ENCODE measurements around the gene STK16.
"Not testable (repeated sequence)": the region's sequence is repeated elsewhere in the genome, so short reads cannot be mapped to it uniquely, and the experiment has no call there.

STK16 gene

GRCh38 chr2:219271021-219271420 is 25.7 kb downstream of the STK16 start:
- DNase-seq (ENCODE audit: low spot score), result no peak

- DNase-seq (ENCODE audit: low spot score), result no peak
Measured at GRCh38 chr2:219272356-219272755, 27.1 kb downstream of the STK16 start.

- no peak for DNase-seq (ENCODE audit: low spot score)
Measured at GRCh38 chr2:219272995-219273394, 27.7 kb downstream of the STK16 start.

GRCh38 chr2:219273937-219274336 is 28.7 kb downstream of the STK16 start:
- DNase-seq (ENCODE audit: low spot score), result no peak

GRCh38 chr2:219274361-219274921 is 29.2 kb downstream of the STK16 start:
- peak; percentile 38 for DNase-seq (ENCODE audit: low spot score)

GRCh38 chr2:219277703-219278654 is 32.7 kb downstream of the STK16 start:
- DNase-seq (ENCODE audit: low spot score), result peak; percentile 71

GRCh38 chr2:219278655-219279150 is 33.4 kb downstream of the STK16 start:
- DNase-seq (ENCODE audit: low spot score), result no peak

GRCh38 chr2:219279151-219279915 is 34.1 kb downstream of the STK16 start, which contains the start of gene DNAJB2:
Gene DNAJB2, plus strand, starts transcription at chr2:219279366. Its CDS starts 468 bp downstream, at chr2:219279834.
- peak; percentile 98 for DNase-seq (ENCODE audit: low spot score)

- no peak for DNase-seq (ENCODE audit: low spot score)
Measured at GRCh38 chr2:219279916-219280516, 34.7 kb downstream of the STK16 start.

GRCh38 chr2:219280651-219281050 is 35.4 kb downstream of the STK16 start:
- no peak for DNase-seq (ENCODE audit: low spot score)

- no peak for DNase-seq (ENCODE audit: low spot score)
Measured at GRCh38 chr2:219281588-219281987, 36.3 kb downstream of the STK16 start.

GRCh38 chr2:219282375-219282774 is 37.1 kb downstream of the STK16 start:
- DNase-seq (ENCODE audit: low spot score), result no peak

GRCh38 chr2:219282943-219283581 is 37.8 kb downstream of the STK16 start:
- DNase-seq (ENCODE audit: low spot score), result no peak

- no peak for DNase-seq (ENCODE audit: low spot score)
Measured at GRCh38 chr2:219284501-219285372, 39.5 kb downstream of the STK16 start.

- no peak for DNase-seq (ENCODE audit: low spot score)
Measured at GRCh38 chr2:219285373-219285735, 40.1 kb downstream of the STK16 start.

- DNase-seq (ENCODE audit: low spot score), result no peak
Measured at GRCh38 chr2:219285894-219286425, 40.7 kb downstream of the STK16 start.

GRCh38 chr2:219286436-219287115 is 41.3 kb downstream of the STK16 start:
- no peak for DNase-seq (ENCODE audit: low spot score)

- not testable (repeated sequence) for DNase-seq (ENCODE audit: low spot score)
Measured at GRCh38 chr2:219287116-219287440, 41.8 kb downstream of the STK16 start.

GRCh38 chr2:219287580-219288265 is 42.4 kb downstream of the STK16 start:
- no peak for DNase-seq (ENCODE audit: low spot score)
